ENCODE data around the gene NUP210.

DNA sequence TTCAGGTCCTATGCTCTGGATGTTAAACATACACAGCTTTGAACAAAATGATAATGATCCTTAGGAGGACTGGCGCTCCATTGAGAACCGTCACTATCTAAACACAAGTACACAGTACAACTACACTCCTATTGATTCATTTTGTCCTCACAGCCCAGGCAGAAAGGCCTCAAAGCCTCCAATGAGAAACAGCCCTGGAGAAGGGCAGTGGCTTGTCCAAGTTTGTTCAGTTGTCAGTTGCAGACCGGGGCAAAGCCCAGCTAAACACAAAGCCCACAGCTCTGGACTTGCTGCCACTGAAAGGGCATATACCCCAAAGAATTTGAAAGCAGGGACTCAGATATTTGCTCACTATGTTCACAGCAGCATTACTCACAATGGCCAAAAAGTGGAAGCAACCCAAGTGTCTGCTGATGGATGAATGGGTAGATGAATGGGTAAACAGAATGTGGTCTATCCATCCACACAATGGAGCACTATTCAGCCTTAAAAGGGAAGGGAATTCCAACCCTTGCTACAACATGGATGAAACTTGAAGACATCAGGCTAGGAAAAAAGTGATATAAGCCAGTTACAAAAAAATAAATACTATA is 34.7 kb downstream of the NUP210 start:
- TF ChIP-seq, protein P1, sequence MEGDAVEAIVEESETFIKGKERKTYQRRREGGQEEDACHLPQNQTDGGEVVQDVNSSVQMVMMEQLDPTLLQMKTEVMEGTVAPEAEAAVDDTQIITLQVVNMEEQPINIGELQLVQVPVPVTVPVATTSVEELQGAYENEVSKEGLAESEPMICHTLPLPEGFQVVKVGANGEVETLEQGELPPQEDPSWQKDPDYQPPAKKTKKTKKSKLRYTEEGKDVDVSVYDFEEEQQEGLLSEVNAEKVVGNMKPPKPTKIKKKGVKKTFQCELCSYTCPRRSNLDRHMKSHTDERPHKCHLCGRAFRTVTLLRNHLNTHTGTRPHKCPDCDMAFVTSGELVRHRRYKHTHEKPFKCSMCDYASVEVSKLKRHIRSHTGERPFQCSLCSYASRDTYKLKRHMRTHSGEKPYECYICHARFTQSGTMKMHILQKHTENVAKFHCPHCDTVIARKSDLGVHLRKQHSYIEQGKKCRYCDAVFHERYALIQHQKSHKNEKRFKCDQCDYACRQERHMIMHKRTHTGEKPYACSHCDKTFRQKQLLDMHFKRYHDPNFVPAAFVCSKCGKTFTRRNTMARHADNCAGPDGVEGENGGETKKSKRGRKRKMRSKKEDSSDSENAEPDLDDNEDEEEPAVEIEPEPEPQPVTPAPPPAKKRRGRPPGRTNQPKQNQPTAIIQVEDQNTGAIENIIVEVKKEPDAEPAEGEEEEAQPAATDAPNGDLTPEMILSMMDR (conservative IDR thresholded peaks at IDR 0.05; ENCODE audit: low read depth, low read length), result no peak
- TF ChIP-seq EZH2 (IDR thresholded peaks at IDR 0.05; ENCODE audit: low read length, unreplicated experiment), result no peak
